ENCODE measurements around the gene LAMTOR1.
A peak's percentile ranks its signal among the peaks of the same experiment; 100 is the strongest.

Gene LAMTOR1

GRCh38 chr11:72114570-72114969 is 11.5 kb upstream of the LAMTOR1 start:
- DNase-seq (ENCODE audit: insufficient read length) = no peak
- TF ChIP-seq POLR2A (IDR thresholded peaks at IDR 0.05; ENCODE audit: low read depth, low read length) = no peak
- TF ChIP-seq POLR2AphosphoS5 (IDR thresholded peaks at IDR 0.05; ENCODE audit: low read depth, low read length) = no peak
- TF ChIP-seq TAF1 (IDR thresholded peaks at IDR 0.05; ENCODE audit: borderline replicate concordance, low read depth, low read length) = no peak
- no peak for FAIRE-seq

- no peak for TF ChIP-seq POLR2A (IDR thresholded peaks at IDR 0.05; ENCODE audit: low read depth, low read length)
- TF ChIP-seq TAF1 (IDR thresholded peaks at IDR 0.05; ENCODE audit: borderline replicate concordance, low read depth, low read length) = no peak
- no peak for TF ChIP-seq POLR2AphosphoS5 (IDR thresholded peaks at IDR 0.05; ENCODE audit: low read depth, low read length)
- FAIRE-seq (no peak), DNase-seq (ENCODE audit: insufficient read length) (no peak)
Observed at GRCh38 chr11:72112978-72113808, 10.1 kb upstream of the LAMTOR1 start.

- DNase-seq (ENCODE audit: insufficient read length) (peak; percentile 65), FAIRE-seq (peak; percentile 100)
- peak; percentile 99 for TF ChIP-seq POLR2AphosphoS5 (IDR thresholded peaks at IDR 0.05; ENCODE audit: low read depth, low read length)
- peak; percentile 98 for TF ChIP-seq POLR2A (IDR thresholded peaks at IDR 0.05; ENCODE audit: low read depth, low read length)
- peak; percentile 84 for TF ChIP-seq TAF1 (IDR thresholded peaks at IDR 0.05; ENCODE audit: borderline replicate concordance, low read depth, low read length)
Observed at GRCh38 chr11:72112143-72112977, 9.3 kb upstream of the LAMTOR1 start, which contains the start of gene ANAPC15. Gene ANAPC15 (minus strand): TSS chr11:72112695. CDS start chr11:72111276, 1,419 bp downstream.

- DNase-seq (ENCODE audit: insufficient read length) (no peak), FAIRE-seq (no peak)
- TF ChIP-seq POLR2AphosphoS5 (IDR thresholded peaks at IDR 0.05; ENCODE audit: low read depth, low read length) = peak; percentile 2; the same call in 1 of the 2 replicates
- TF ChIP-seq TAF1 (IDR thresholded peaks at IDR 0.05; ENCODE audit: borderline replicate concordance, low read depth, low read length) = no peak
- no peak for TF ChIP-seq POLR2A (IDR thresholded peaks at IDR 0.05; ENCODE audit: low read depth, low read length)
Observed at GRCh38 chr11:72111300-72112142, 8.4 kb upstream of the LAMTOR1 start.

- FAIRE-seq (no peak), DNase-seq (ENCODE audit: insufficient read length) (no peak)
- TF ChIP-seq TAF1 (IDR thresholded peaks at IDR 0.05; ENCODE audit: borderline replicate concordance, low read depth, low read length) (no peak), POLR2A (IDR thresholded peaks at IDR 0.05; ENCODE audit: low read depth, low read length) (no peak), POLR2AphosphoS5 (IDR thresholded peaks at IDR 0.05; ENCODE audit: low read depth, low read length) (no peak)
Observed at GRCh38 chr11:72105888-72106287, 2.8 kb upstream of the LAMTOR1 start, which contains the start of gene TOMT. Gene TOMT (plus strand): TSS chr11:72105924. CDS start chr11:72105952, 28 bp downstream.

GRCh38 chr11:72103754-72104167 is 664 bp upstream of the LAMTOR1 start:
- no peak for TF ChIP-seq TAF1 (IDR thresholded peaks at IDR 0.05; ENCODE audit: borderline replicate concordance, low read depth, low read length)
- no peak for TF ChIP-seq POLR2A (IDR thresholded peaks at IDR 0.05; ENCODE audit: low read depth, low read length)
- no peak for TF ChIP-seq POLR2AphosphoS5 (IDR thresholded peaks at IDR 0.05; ENCODE audit: low read depth, low read length)
- FAIRE-seq (peak; percentile 48), DNase-seq (ENCODE audit: insufficient read length) (no peak)

GRCh38 chr11:72102631-72102945 is 509 bp downstream of the LAMTOR1 start:
- TF ChIP-seq POLR2AphosphoS5 (IDR thresholded peaks at IDR 0.05; ENCODE audit: low read depth, low read length) (no peak), POLR2A (IDR thresholded peaks at IDR 0.05; ENCODE audit: low read depth, low read length) (no peak), TAF1 (IDR thresholded peaks at IDR 0.05; ENCODE audit: borderline replicate concordance, low read depth, low read length) (no peak)
- no peak for DNase-seq (ENCODE audit: insufficient read length)
- no peak for FAIRE-seq

- no peak for FAIRE-seq
- TF ChIP-seq POLR2A (IDR thresholded peaks at IDR 0.05; ENCODE audit: low read depth, low read length) (no peak), POLR2AphosphoS5 (IDR thresholded peaks at IDR 0.05; ENCODE audit: low read depth, low read length) (no peak), TAF1 (IDR thresholded peaks at IDR 0.05; ENCODE audit: borderline replicate concordance, low read depth, low read length) (no peak)
- DNase-seq (ENCODE audit: insufficient read length) = no peak
Observed at GRCh38 chr11:72102162-72102561, 935 bp downstream of the LAMTOR1 start.

GRCh38 chr11:72100462-72100861 is 2.6 kb downstream of the LAMTOR1 start:
- TF ChIP-seq POLR2AphosphoS5 (IDR thresholded peaks at IDR 0.05; ENCODE audit: low read depth, low read length) = no peak
- no peak for TF ChIP-seq TAF1 (IDR thresholded peaks at IDR 0.05; ENCODE audit: borderline replicate concordance, low read depth, low read length)
- no peak for TF ChIP-seq POLR2A (IDR thresholded peaks at IDR 0.05; ENCODE audit: low read depth, low read length)
- DNase-seq (ENCODE audit: insufficient read length) = no peak
- FAIRE-seq = no peak

- DNase-seq (ENCODE audit: insufficient read length) (no peak), FAIRE-seq (no peak)
- TF ChIP-seq POLR2A (IDR thresholded peaks at IDR 0.05; ENCODE audit: low read depth, low read length) (no peak), TAF1 (IDR thresholded peaks at IDR 0.05; ENCODE audit: borderline replicate concordance, low read depth, low read length) (no peak), POLR2AphosphoS5 (IDR thresholded peaks at IDR 0.05; ENCODE audit: low read depth, low read length) (no peak)
Observed at GRCh38 chr11:72100009-72100408, 3.1 kb downstream of the LAMTOR1 start.

GRCh38 chr11:72098741-72099140 is 4.4 kb downstream of the LAMTOR1 start:
- TF ChIP-seq POLR2AphosphoS5 (IDR thresholded peaks at IDR 0.05; ENCODE audit: low read depth, low read length) (no peak), TAF1 (IDR thresholded peaks at IDR 0.05; ENCODE audit: borderline replicate concordance, low read depth, low read length) (no peak), POLR2A (IDR thresholded peaks at IDR 0.05; ENCODE audit: low read depth, low read length) (no peak)
- DNase-seq (ENCODE audit: insufficient read length) = no peak
- FAIRE-seq = no peak
